Loucy (cell line): ENCODE data around the gene CLDN14.

ENCODE experiments used
- H2AFZ ChIP-seq: fragments of 200-600 bp; sonication (generic); 2 replicates; pipeline ENCODE4 v1.6.0; 2016; ENCODE audit warnings: antibody characterized with exemption, mild to moderate bottlenecking, low read length, moderate library complexity
- H3F3A ChIP-seq: fragments of 200-600 bp; 2 replicates; pipeline ENCODE4 v1.6.0; 2016; ENCODE audit warnings: antibody characterized with exemption, low read depth, mild to moderate bottlenecking
- H3K27me3 ChIP-seq: fragments of 200-600 bp; sonication (generic); 2 replicates; pipeline ENCODE4 v1.6.1; 2014; ENCODE audit warnings: low read length, mild to moderate bottlenecking; ENCODE audit not compliant: insufficient read depth, poor library complexity, severe bottlenecking
- H3K36me3 ChIP-seq: fragments of 200-600 bp; sonication (generic); 2 replicates; pipeline ENCODE4 v1.6.1; 2016; ENCODE audit warnings: low read length; ENCODE audit not compliant: insufficient read depth
- H3K4me1 ChIP-seq: fragments of 200-600 bp; sonication (generic); 2 replicates; pipeline ENCODE4 v1.5.1; 2014; ENCODE audit warnings: low read length, mild to moderate bottlenecking; ENCODE audit not compliant: insufficient read depth, poor library complexity, severe bottlenecking
- H3K4me2 ChIP-seq: fragments of 200-600 bp; sonication (generic); 2 replicates; pipeline ENCODE4 v1.6.0; 2014; ENCODE audit warnings: antibody characterized with exemption, low read length, low read depth, mild to moderate bottlenecking; ENCODE audit not compliant: poor library complexity, severe bottlenecking
- H3K4me3 ChIP-seq: fragments of 200-600 bp; sonication (generic); 2 replicates; pipeline ENCODE4 v1.5.1; 2014; ENCODE audit warnings: low read length, mild to moderate bottlenecking, mixed read lengths; ENCODE audit not compliant: poor library complexity, severe bottlenecking
- H3K79me2 ChIP-seq: fragments of 200-600 bp; sonication (generic); 2 replicates; pipeline ENCODE4 v1.6.1; 2014; ENCODE audit warnings: low read length; ENCODE audit not compliant: insufficient read depth
- H3K9ac ChIP-seq: fragments of 200-600 bp; sonication (generic); 2 replicates; pipeline ENCODE4 v1.6.0; 2014; ENCODE audit warnings: mild to moderate bottlenecking, low read depth, low read length, moderate library complexity; ENCODE audit not compliant: poor library complexity, severe bottlenecking
- H3K9me2 ChIP-seq: fragments of 200-600 bp; sonication (generic); replicated peaks from 2 replicates; pipeline ENCODE4 v1.6.1; 2016; ENCODE audit warnings: low read depth, low read length, mixed read lengths
- H3K9me3 ChIP-seq: fragments of 200-600 bp; sonication (generic); 2 replicates; pipeline ENCODE4 v1.6.1; 2014; ENCODE audit warnings: mild to moderate bottlenecking, antibody characterized with exemption, low read length, low read depth; ENCODE audit not compliant: insufficient read depth
- H4K20me1 ChIP-seq: fragments of 200-600 bp; sonication (generic); 2 replicates; pipeline ENCODE4 v1.6.0; 2014; ENCODE audit warnings: antibody characterized with exemption, low read length, mild to moderate bottlenecking; ENCODE audit not compliant: insufficient read depth, poor library complexity, severe bottlenecking
- CTCF ChIP-seq: fragments of 200-600 bp; sonication (generic); conservative IDR thresholded peaks from 2 replicates; pipeline ENCODE4 v1.5.1; 2014; ENCODE audit warnings: mild to moderate bottlenecking, antibody characterized with exemption, low read length
- EZH2phosphoT487 ChIP-seq: fragments of 200-600 bp; IDR thresholded peaks from 2 replicates; pipeline ENCODE4 v1.6.1; 2018; ENCODE audit warnings: antibody characterized with exemption, mild to moderate bottlenecking, moderate library complexity, borderline replicate concordance

Gene CLDN14

GRCh38 chr21:36428761-36429432, 51.0 kb downstream of the CLDN14 start:
- Histone ChIP-seq H3K9me2 (no peaks in the 10 kb centered on the region), H2AFZ (no peak overlapping the region), H3K79me2 (no peaks in the 10 kb centered on the region; the same call in 1 of the 2 replicates), H3K4me1 (peaks cover 28% of the 10 kb centered on the region), H3F3A (no peaks in the 10 kb centered on the region), H3K27me3 (no peaks in the 10 kb centered on the region), H4K20me1 (no peaks in the 10 kb centered on the region), H3K4me2 (peak overlapping the region; percentile 70), H3K9ac (peak overlapping the region; percentile 72), H3K36me3 (no peaks in the 10 kb centered on the region), H3K9me3 (no peaks in the 10 kb centered on the region), H3K4me3 (peak overlapping the region; percentile 73)
- TF ChIP-seq EZH2phosphoT487: no peak
- no peak for TF ChIP-seq CTCF

- Histone ChIP-seq H3K4me2 (no peak overlapping the region), H3K9me2 (no peaks in the 10 kb centered on the region), H3F3A (no peaks in the 10 kb centered on the region), H3K9ac (no peak overlapping the region), H3K79me2 (no peaks in the 10 kb centered on the region; the same call in 1 of the 2 replicates), H3K4me3 (no peak overlapping the region), H3K27me3 (no peaks in the 10 kb centered on the region), H3K36me3 (no peaks in the 10 kb centered on the region), H2AFZ (no peak overlapping the region), H4K20me1 (no peaks in the 10 kb centered on the region), H3K4me1 (peaks cover 24% of the 10 kb centered on the region), H3K9me3 (no peaks in the 10 kb centered on the region)
- TF ChIP-seq CTCF: no peak
- no peak for TF ChIP-seq EZH2phosphoT487
Measured at GRCh38 chr21:36427502-36427901, 52.4 kb downstream of the CLDN14 start.

GRCh38 chr21:36425286-36425685, 54.6 kb downstream of the CLDN14 start:
- H3K36me3 ChIP-seq: no peaks in the 10 kb centered on the region
- peaks cover 15% of the 10 kb centered on the region for H3K4me1 ChIP-seq
- H4K20me1 ChIP-seq: no peaks in the 10 kb centered on the region
- H3K9me2 ChIP-seq: no peaks in the 10 kb centered on the region
- no peak overlapping the region for H2AFZ ChIP-seq
- no peak overlapping the region for H3K9ac ChIP-seq
- H3K9me3 ChIP-seq: no peaks in the 10 kb centered on the region
- H3K4me3 ChIP-seq: no peak overlapping the region
- TF ChIP-seq EZH2phosphoT487 (no peak), CTCF (no peak)
- no peaks in the 10 kb centered on the region for H3K27me3 ChIP-seq
- no peak overlapping the region for H3K4me2 ChIP-seq
- no peaks in the 10 kb centered on the region for H3F3A ChIP-seq
- no peaks in the 10 kb centered on the region for H3K79me2 ChIP-seq
